ENCODE results near the gene KLF18.

KLF18 gene

GRCh38 chr1:44100183-44100868 is 41.1 kb downstream of the KLF18 start:
- no peaks in the 10 kb centered on the region for H3K9me3 ChIP-seq (ENCODE audit: insufficient read depth, low read length)
- H3K4me3 ChIP-seq (ENCODE audit: low read length), result no peak overlapping the region
- H3K27ac ChIP-seq (ENCODE audit: low read length), result no peak overlapping the region
- no peak overlapping the region for H3K4me2 ChIP-seq (ENCODE audit: low read length)
- no peaks in the 10 kb centered on the region for H4K20me1 ChIP-seq (ENCODE audit: insufficient read depth, low read length)
- H3K9ac ChIP-seq (ENCODE audit: low read length), result no peak overlapping the region
- no peaks in the 10 kb centered on the region for H3K36me3 ChIP-seq (replicated peaks; ENCODE audit: low read depth, low read length)
- no peaks in the 10 kb centered on the region for H3K27me3 ChIP-seq (ENCODE audit: low read depth, low read length)
- no peaks in the 10 kb centered on the region for H3K4me1 ChIP-seq (ENCODE audit: low read length)
- no peak for TF ChIP-seq CTCF (IDR thresholded peaks at IDR 0.05; ENCODE audit: low read depth, low read length)
- TF ChIP-seq EZH2phosphoT487 (IDR thresholded peaks at IDR 0.05; ENCODE audit: low read depth), result no peak
- no peaks in the 10 kb centered on the region for H3K79me2 ChIP-seq (ENCODE audit: low read length)
- no peak overlapping the region for H2AFZ ChIP-seq (ENCODE audit: low read depth, low read length)

GRCh38 chr1:44094047-44094446 is 47.4 kb downstream of the KLF18 start:
- Histone ChIP-seq H3K27ac (ENCODE audit: low read length) (no peak overlapping the region), H3K79me2 (ENCODE audit: low read length) (no peaks in the 10 kb centered on the region), H2AFZ (ENCODE audit: low read depth, low read length) (no peak overlapping the region), H3K4me3 (ENCODE audit: low read length) (no peak overlapping the region), H3K4me1 (ENCODE audit: low read length) (no peaks in the 10 kb centered on the region), H3K9me3 (ENCODE audit: insufficient read depth, low read length) (no peaks in the 10 kb centered on the region), H3K36me3 (replicated peaks; ENCODE audit: low read depth, low read length) (no peaks in the 10 kb centered on the region), H3K9ac (ENCODE audit: low read length) (no peak overlapping the region), H4K20me1 (ENCODE audit: insufficient read depth, low read length) (no peaks in the 10 kb centered on the region), H3K4me2 (ENCODE audit: low read length) (no peak overlapping the region), H3K27me3 (ENCODE audit: low read depth, low read length) (no peaks in the 10 kb centered on the region)
- TF ChIP-seq EZH2phosphoT487 (IDR thresholded peaks at IDR 0.05; ENCODE audit: low read depth) (no peak), CTCF (IDR thresholded peaks at IDR 0.05; ENCODE audit: low read depth, low read length) (no peak)

GRCh38 chr1:44090429-44091252 is 50.8 kb downstream of the KLF18 start:
- no peak overlapping the region for H3K4me2 ChIP-seq (ENCODE audit: low read length)
- H3K4me1 ChIP-seq (ENCODE audit: low read length), result no peaks in the 10 kb centered on the region
- TF ChIP-seq CTCF (IDR thresholded peaks at IDR 0.05; ENCODE audit: low read depth, low read length), result no peak
- TF ChIP-seq EZH2phosphoT487 (IDR thresholded peaks at IDR 0.05; ENCODE audit: low read depth), result no peak
- no peak overlapping the region for H3K27ac ChIP-seq (ENCODE audit: low read length)
- H3K79me2 ChIP-seq (ENCODE audit: low read length), result no peaks in the 10 kb centered on the region
- no peaks in the 10 kb centered on the region for H3K9me3 ChIP-seq (ENCODE audit: insufficient read depth, low read length)
- no peaks in the 10 kb centered on the region for H4K20me1 ChIP-seq (ENCODE audit: insufficient read depth, low read length)
- no peak overlapping the region for H2AFZ ChIP-seq (ENCODE audit: low read depth, low read length)
- H3K4me3 ChIP-seq (ENCODE audit: low read length), result no peak overlapping the region
- H3K27me3 ChIP-seq (ENCODE audit: low read depth, low read length), result no peaks in the 10 kb centered on the region
- H3K9ac ChIP-seq (ENCODE audit: low read length), result no peak overlapping the region
- no peaks in the 10 kb centered on the region for H3K36me3 ChIP-seq (replicated peaks; ENCODE audit: low read depth, low read length)

GRCh38 chr1:44089371-44090048 is 51.9 kb downstream of the KLF18 start:
- Histone ChIP-seq H3K9me3 (ENCODE audit: insufficient read depth, low read length) (no peaks in the 10 kb centered on the region), H3K4me2 (ENCODE audit: low read length) (no peak overlapping the region), H3K4me1 (ENCODE audit: low read length) (no peaks in the 10 kb centered on the region)

More at GRCh38 chr1:44089371-44090048, 51.9 kb downstream of the KLF18 start:
- no peaks in the 10 kb centered on the region for H3K27me3 ChIP-seq (ENCODE audit: low read depth, low read length)
- no peak overlapping the region for H3K9ac ChIP-seq (ENCODE audit: low read length)
- H3K27ac ChIP-seq (ENCODE audit: low read length), result no peak overlapping the region
- H3K4me3 ChIP-seq (ENCODE audit: low read length), result no peak overlapping the region
- H3K36me3 ChIP-seq (replicated peaks; ENCODE audit: low read depth, low read length), result no peaks in the 10 kb centered on the region
- TF ChIP-seq EZH2phosphoT487 (IDR thresholded peaks at IDR 0.05; ENCODE audit: low read depth) (no peak), CTCF (IDR thresholded peaks at IDR 0.05; ENCODE audit: low read depth, low read length) (no peak)
- no peaks in the 10 kb centered on the region for H3K79me2 ChIP-seq (ENCODE audit: low read length)
- H2AFZ ChIP-seq (ENCODE audit: low read depth, low read length), result no peak overlapping the region
- H4K20me1 ChIP-seq (ENCODE audit: insufficient read depth, low read length), result no peaks in the 10 kb centered on the region
